Pons (tissue), 1 donor: ENCODE data around the gene JUP.
A peak's percentile ranks its signal among the peaks of the same experiment; 100 is the strongest.

Source experiments
- DNase-seq: peaks from one replicate; pipeline ENCODE4 v3.0.0-alpha.2; 2016; ENCODE audit warnings: low spot score

JUP gene

GRCh38 chr17:41758601-41759000 lies 27.9 kb downstream of the JUP start:
- DNase-seq, result no peak

DNA sequence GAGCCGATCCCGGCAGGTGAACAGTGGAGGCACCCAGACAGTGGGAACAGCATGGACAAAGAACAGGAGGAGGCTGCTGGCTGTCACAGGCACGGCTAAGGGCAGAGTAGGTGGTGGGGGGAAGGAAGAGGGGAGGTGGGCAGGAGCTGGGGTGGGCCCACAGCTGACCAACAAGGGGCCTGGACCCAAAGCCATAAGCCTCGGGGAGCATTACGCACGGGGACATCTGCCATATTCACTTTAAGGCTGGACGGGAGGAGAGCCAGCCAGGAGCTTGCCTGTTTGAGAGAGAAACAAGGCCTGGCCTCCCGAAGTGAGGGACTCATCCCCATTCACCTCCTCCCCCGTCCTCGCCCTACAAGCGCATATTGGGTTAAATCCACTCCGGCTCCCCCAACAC lies 32.4 kb downstream of the JUP start:
- DNase-seq, result no peak

DNA sequence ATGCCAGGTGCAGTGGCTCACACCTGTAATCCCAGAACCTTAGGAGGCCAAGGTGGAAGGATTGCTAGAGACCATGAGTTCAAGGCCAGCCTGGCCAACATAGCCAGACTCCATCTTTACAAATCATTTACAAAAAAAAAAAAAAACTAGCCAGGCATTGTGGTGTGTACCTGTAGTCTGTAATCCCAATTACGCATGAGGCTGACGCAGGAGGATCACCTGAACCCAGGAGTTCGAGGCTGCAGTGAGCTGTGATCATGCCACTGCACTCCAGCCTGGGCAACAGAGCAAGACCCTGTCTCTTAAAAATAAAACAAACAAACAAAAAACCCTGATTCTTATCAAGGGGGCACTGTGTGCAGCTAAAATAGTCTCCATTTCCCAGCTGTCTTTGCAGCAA lies 35.2 kb downstream of the JUP start:
- DNase-seq, result no peak

DNA sequence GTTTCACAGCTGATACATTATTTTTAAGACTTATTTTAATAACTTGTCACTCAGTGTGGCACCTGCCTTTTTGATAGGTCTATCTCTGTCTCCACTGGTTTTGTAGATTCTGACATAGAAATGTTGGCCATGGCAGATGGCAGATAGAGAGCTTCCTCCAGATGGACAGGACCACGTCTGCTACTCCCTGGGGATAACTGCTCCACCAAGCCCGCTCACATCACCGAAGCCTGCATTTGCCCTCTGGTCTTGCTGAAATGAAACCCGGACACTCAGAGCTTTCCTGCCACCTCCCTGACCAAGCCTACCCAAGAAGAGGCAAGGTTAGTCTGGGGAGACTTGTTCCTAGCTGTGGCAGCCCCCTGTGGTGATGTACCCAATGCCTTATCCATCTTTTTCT lies 35.6 kb downstream of the JUP start:
- no peak for DNase-seq

- DNase-seq, result no peak
Observed at GRCh38 chr17:41748275-41748674, 38.2 kb downstream of the JUP start.

DNA sequence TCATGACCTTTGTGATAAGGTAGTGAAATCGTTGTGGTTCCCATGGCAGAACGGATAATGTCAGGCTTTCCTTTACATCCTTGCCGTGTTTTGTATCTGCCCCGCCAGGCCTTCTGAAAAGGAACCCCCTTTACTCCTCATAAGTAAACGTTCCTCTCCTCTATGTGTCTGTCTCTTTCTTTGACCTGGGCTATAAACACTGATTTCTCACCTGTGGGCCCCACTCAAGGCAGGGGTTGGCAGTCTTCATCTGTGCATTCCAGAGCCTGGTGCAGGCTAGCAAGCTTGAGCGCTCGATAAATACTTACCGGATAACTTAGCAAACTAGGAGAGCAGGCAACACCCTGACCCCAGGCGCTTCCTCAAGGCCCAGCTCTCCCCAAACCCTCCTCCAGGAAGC lies 44.8 kb downstream of the JUP start:
- DNase-seq, result no peak

DNA sequence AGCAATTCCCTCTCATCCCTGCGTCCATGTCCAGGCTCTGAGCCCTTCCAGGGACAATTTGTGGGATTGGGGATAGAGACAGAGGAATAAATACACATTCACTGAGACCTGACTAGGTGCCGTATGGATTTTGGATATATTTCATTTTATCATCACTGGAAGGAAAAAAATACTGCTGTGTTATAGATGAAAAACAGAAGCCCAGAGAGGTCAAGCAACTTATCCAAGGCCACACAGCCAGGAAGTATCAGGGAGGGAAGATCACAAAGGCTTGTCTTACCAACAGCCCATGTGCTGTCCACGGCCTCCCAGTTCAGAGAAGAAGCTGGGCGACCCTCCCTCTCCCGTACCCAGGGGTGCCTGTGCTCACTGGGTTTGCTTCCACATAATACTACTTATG lies 46.0 kb downstream of the JUP start:
- DNase-seq, result no peak

DNA sequence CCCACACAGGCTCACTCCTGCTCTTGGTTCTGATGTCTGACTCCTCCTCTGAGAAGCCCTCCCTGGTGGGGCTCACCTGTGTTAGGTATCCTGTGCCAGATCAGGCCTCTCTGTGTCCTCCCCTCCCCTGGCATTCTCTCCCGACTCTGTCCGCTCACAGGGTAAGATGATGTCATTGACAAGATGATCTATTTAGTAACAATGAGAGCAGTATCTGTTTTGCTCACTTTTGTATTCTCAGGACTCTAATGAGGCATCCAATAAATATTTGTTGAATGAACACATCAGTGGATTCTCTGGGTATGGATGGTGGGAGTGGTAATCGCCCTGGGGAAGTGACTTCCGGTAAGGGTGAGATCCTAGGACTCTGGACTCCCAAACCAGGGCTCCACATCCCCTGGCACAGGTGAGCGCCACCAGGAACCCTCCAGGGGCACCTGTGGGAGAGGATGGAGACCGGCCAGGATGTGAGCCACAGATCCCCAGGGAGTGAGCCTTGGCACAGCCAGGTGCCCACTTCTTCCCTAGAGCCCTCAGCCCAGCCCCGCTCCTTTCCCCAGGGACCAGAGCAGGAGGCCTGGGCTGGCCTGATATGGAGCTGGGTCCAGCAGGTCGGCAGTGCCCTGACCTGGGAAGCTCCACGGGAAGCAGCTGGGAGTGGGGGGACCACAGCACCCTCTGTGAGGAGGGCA lies 46.7 kb downstream of the JUP start:
- no peak for DNase-seq

DNA sequence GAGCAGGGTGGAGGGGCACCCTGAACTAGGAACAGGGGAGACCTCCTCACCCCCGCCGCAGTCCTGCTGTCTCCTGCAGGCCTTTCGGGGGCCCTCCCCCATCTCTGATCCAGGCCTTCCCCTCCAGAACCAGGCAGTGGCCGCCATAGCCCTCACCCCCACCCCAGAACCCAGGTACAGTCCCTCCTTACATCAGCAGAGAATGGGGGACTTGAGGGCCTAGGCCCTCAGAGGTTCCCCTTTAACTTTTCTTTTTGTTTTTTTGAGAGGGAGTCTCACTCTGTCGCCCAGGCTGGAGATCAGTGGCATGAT lies 47.8 kb downstream of the JUP start:
- DNase-seq, result no peak

- peak; percentile 64 for DNase-seq
Observed at GRCh38 chr17:41738077-41738800, 48.3 kb downstream of the JUP start.

- DNase-seq, result no peak
Observed at GRCh38 chr17:41737680-41738023, 48.9 kb downstream of the JUP start.

DNA sequence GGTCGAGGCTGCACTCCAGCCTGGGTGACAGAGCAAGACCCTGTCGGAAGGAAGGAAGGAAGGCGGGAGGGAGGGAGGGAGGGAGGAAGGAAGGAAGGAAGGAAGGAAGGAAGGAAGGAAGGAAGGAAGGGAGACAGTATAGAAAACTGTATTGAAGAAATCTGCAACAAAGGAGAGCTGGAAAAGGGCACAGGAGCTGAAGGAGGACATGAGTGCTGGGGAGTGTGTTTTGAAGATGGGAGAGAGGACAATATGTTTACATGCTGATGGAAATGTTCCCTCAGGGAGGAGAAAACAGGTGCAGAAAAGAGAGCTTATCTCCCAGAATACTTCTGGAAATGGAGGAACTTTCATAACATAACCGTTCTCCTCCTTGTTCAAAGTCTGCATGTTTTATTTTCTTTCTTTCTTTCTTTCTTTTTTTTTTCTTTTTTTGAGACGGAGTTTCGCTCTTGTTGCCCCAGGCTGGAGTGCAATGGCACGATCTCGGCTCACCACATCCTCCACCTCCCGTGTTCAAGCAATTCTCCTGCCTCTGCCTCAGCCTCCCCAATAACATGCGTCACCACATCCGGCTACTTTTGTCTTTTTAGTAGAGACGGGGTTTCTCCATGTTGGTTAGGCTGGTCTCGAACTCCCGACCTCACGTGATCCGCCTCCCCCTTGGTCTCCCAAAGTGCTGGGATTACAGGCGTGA lies 49.4 kb downstream of the JUP start:
- DNase-seq, result no peak

- DNase-seq, result no peak
Observed at GRCh38 chr17:41735744-41736143, 50.8 kb downstream of the JUP start.

DNA sequence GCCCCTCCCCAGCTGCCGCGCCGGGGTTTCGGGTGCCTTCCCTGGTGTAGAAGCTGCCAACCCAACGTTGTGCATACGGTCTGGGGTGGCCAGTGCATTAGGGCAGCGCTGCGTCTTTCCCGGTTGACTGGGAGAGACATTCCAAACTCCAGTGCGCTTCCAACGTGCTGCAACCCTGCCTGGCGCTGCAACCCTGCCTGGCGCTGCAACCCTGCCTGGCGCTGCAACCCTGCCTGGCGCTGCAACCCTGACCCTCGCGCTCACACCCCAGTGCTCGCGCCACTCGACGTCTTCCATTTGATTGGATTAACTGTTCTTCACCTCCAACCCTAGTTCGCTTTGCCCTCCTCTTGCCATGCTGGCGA lies 51.6 kb downstream of the JUP start:
- no peak for DNase-seq

GRCh38 chr17:41734139-41734948 lies 52.2 kb downstream of the JUP start, which contains the start of gene HAP1:
Gene HAP1 (minus strand): TSS chr17:41734643. CDS start chr17:41734634, 9 bp downstream.
- DNase-seq, result no peak

DNA sequence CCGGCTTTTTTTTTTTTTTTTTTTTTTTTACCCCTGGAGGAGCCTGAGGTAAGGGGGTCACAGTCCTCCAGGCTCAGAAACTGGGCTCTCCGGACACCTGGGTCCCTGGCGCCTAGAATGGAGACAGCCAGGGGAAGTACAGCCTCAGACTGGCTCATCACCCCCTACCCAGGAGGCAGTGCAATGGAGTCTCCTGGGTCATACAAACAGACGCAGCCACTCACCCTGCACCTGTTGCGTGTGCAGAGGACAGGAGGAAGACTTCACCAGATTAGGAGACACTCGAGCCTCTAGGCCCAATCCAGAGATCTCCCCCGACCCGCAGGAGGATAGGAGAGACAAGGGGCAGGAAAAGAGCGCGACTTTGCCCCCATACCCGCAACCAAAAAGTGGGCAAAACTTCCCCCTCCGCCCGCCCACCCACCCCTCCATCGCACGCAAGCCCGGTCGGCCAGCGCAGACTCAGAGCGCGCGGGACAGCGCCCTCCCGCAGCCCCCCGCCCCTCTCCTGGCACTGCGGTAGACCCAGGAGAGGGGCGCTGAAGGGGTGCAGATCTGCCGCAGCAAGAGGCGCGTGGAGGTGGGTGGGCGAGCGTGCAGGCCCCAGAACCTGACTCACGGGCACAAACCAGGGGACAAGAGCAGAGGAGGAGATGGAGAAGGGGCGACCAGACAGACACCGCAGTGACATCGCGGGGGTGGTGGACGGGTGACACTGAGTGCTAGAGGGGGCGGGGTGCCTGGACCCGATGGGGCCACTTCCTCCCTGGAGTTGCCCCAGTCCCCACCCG lies 53.0 kb downstream of the JUP start:
- DNase-seq, result no peak

DNA sequence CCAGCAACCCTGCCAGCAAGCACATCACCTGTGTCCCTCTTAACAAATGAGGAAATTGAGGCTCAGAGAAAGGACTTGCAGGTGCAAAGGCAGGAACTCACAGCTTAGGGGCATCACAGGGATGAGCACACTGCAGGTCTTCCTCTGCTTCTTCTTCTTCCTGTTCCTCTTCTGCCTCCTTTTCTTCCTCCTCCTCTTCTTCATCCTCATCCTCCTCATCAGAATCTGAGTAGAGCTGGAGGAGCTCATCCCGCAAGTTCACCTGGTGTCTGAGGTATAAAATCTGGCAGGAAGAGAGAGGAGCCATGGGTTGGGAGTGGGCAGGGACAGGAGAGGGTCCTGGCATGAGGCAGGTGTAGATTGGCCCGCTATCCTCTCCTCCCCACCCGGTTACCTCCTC lies 54.7 kb downstream of the JUP start:
- no peak for DNase-seq

GRCh38 chr17:41730479-41730878 lies 56.0 kb downstream of the JUP start:
- DNase-seq, result no peak

GRCh38 chr17:41728056-41728455 lies 58.5 kb downstream of the JUP start:
- no peak for DNase-seq

- DNase-seq, result no peak
Observed at GRCh38 chr17:41725134-41725533, 61.4 kb downstream of the JUP start.

- no peak for DNase-seq
Observed at GRCh38 chr17:41724476-41725050, 61.9 kb downstream of the JUP start.
